Calu3 (cell line): Measurements from ENCODE around the gene SLC35E2B. TPM values are rescaled to one million over a fixed set of nuclear protein-coding genes. Genes with fewer than 3 reads are reported as not detected.
"Not testable (repeated sequence)": the region's sequence is repeated elsewhere in the genome, so short reads cannot be mapped to it uniquely, and the experiment has no call there.

Source experiments
- Bru-seq: library from RNA; stranded (reverse); fragments of 400-500 nt; gene quantifications from one replicate; lab custom pipeline; 2021; lab: Mats Ljungman, UMichigan
- BruChase-seq, 2 experiments: library from RNA; stranded (reverse); fragments of 400-500 nt; gene quantifications; one replicate each; lab custom pipeline; 2021; lab: Mats Ljungman, UMichigan
- BruUV-seq: library from RNA; stranded (reverse); fragments of 400-500 nt; replicated peaks from 2 replicates; lab custom pipeline; 2021; lab: Mats Ljungman, UMichigan
- CTCF ChIA-PET: fragments of 300-600 bp; sonication (Branson Sonifier 250); formaldehyde crosslinking; loops from one replicate; lab custom pipeline; 2022; ENCODE audit warnings: antibody characterized with exemption; lab: Charles Lee
- DNase-seq: peaks from one replicate; pipeline ENCODE4 v3.0.0; 2022
- H3K27ac Mint-ChIP-seq: one replicate; pipeline ENCODE4 v1.8.0; 2022; ENCODE audit warnings: mixed read lengths; ENCODE audit not compliant: unreplicated experiment
- H3K27me3 Mint-ChIP-seq: one replicate; pipeline ENCODE4 v1.8.0; 2022; ENCODE audit warnings: mixed read lengths; ENCODE audit not compliant: unreplicated experiment
- H3K36me3 Mint-ChIP-seq: one replicate; pipeline ENCODE4 v1.8.0; 2022; ENCODE audit warnings: mild to moderate bottlenecking, moderate library complexity, mixed read lengths; ENCODE audit not compliant: insufficient read depth, unreplicated experiment
- H3K4me1 Mint-ChIP-seq: one replicate; pipeline ENCODE4 v1.8.0; 2022; ENCODE audit warnings: mild to moderate bottlenecking, low read depth, mixed read lengths; ENCODE audit not compliant: unreplicated experiment
- H3K4me3 Mint-ChIP-seq: one replicate; pipeline ENCODE4 v1.8.0; 2022; ENCODE audit warnings: mild to moderate bottlenecking, low read depth, moderate library complexity, mixed read lengths; ENCODE audit not compliant: unreplicated experiment
- H3K9me3 Mint-ChIP-seq: one replicate; pipeline ENCODE4 v1.8.0; 2022; ENCODE audit warnings: low read depth, mixed read lengths; ENCODE audit not compliant: unreplicated experiment
- intact Hi-C: fragments of 100-400 bp; cut with micrococcal nuclease; formaldehyde crosslinking; loops from one replicate; pipeline ENCODE4 v1.10.0; 2022; ENCODE audit not compliant: unreplicated experiment
- long read RNA-seq: library from polyadenylated mRNA; stranded (forward); transcript quantifications from one replicate; pipeline ENCODE4 v2.0.0, GENCODE V29; 2022
- total RNA-seq: library from RNA; stranded (reverse); gene quantifications from 2 replicates; pipeline ENCODE4 v1.2.3, GENCODE V29; 2022
- TF ChIP-seq, protein P1 (sequence below): fragments of 200-600 bp; IDR thresholded peaks from one replicate; pipeline ENCODE4 v1.8.0; 2022; ENCODE audit warnings: antibody characterized with exemption; ENCODE audit not compliant: unreplicated experiment

The SLC35E2B gene
- 39.3 and 40.2 TPM in 2 replicates for total RNA-seq
- percentile 59 among the genes with signal in this experiment for Bru-seq, nascent RNA
- BruChase-seq, experiment 1, labeled RNA remaining after a 6-hour chase: percentile 84 among the genes with signal in this experiment
- BruChase-seq, experiment 2, labeled RNA remaining after a 2-hour chase: percentile 80 among the genes with signal in this experiment
- long read RNA-seq, full-length matches to known transcripts: 3 of 13 reads
- long read RNA-seq, partial matches to known transcripts: 2 of 13 reads
- long read RNA-seq, other reads (novel, unspliced or antisense): 8 of 13 reads

DNA sequence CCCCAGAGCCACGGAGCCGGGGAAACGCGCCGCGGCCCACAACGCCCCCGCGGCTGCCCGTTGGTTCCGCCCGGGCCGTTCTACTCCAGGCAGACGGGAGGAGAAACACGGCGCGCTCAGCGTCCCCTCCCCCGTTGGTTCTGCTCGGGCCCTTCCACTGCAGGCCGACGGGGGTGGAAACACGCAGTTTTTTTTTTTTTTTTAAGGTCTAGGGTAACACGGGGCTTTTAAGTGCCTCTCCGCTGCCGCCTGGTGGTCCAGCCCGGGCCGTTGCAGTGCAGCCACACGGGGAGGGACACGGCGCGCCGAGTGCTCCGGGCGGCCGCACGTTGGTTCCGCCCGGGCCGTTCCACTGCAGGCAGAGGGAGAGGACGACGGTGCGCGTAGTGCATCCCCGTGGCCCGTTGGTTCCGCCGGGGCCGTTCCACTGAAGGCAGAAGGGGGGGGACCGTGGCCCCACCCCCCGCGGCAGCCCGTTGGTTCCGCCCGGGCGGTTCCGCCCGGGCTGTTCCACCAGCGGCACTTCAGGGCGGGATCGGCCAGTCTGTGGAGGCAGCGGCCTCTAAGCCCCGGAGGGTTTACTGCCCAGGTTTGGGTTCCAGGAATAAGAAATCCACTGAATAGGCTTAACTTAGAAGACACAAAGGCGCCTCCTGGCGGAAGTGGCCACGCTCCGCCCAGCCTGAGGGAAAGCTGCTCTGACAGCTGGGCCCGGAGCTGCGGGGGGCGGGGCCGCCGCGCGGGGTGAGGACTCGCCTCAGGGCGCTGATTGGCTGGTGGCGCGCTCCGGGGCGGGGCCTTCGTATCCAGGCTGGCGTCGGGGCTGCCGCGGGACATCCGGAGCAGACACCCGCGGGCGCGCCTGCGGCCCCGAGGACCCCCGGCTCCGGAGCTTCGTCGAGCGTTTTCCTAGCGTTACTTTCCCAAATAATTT lies at the start of gene SLC35E2B:
Gene SLC35E2B (minus strand): TSS at position 82 of the 934 bp plus-strand sequence. CDS start 16,096 bp downstream, outside the sequence.
- Mint-ChIP-seq H3K4me3 (peak within 1 kb of the TSS; percentile 65), H3K36me3 (peaks cover 22% of the 10 kb centered on the region)
- H3K9me3 Mint-ChIP-seq, H3K27me3 Mint-ChIP-seq, H3K27ac Mint-ChIP-seq, H3K4me1 Mint-ChIP-seq, intact Hi-C loops, CTCF ChIA-PET: not testable (repeated sequence)
- BruUV-seq: TSS peak; percentile 39
- DNase-seq: peak; percentile 87

DNA sequence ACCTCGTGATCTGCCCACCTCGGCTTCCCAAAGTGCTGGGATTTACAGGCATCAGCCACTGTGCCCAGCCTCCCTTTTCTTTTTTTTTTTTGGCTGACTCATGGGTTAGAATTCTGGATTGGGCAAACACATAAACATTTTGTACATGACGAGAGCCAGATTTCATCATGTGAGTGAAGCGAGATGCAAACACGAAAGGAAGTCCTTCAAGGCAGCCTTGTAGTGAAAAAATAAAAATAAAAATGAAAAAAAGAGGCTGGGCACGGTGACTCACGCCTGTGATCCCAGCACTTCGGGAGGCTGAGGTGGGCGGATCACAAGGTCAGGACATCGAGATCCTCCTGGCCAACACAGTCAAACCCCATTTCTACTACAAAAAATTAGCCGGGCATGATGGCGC lies 48.4 kb upstream of the SLC35E2B start:
- intact Hi-C loops, H3K27me3 Mint-ChIP-seq, H3K4me1 Mint-ChIP-seq, H3K4me3 Mint-ChIP-seq, CTCF ChIA-PET, H3K9me3 Mint-ChIP-seq, DNase-seq, H3K27ac Mint-ChIP-seq, BruUV-seq: not testable (repeated sequence)
- peaks cover 12% of the 10 kb centered on the region for H3K36me3 Mint-ChIP-seq

DNA sequence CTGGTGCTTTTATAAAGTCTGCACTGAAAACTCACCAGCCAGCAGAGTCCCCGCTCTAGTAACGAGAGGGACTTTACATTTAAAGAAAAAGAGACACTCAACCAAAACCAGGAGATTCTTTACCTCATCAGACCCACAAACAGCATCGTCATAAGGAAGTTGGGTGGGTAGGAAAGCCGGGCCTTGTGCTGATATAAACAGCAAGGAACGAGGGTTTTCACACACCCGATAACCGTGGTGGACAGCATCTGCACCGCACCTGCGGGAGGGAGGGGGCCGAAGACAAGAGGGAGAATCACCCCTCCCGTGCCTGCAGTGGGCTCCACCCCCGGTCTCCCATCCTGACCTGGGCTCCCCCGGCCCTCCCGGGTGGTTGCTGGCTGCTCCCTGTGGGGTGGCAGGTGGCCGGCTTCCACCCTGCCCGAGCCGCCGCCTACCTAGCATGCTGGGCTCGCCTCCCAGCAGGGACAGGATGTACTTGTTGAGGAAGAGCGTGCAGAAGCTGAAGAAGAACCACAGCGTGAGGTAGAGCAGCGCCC lies 46.3 kb upstream of the SLC35E2B start:
- H3K9me3 Mint-ChIP-seq, CTCF ChIA-PET, H3K4me3 Mint-ChIP-seq, BruUV-seq, intact Hi-C loops, H3K4me1 Mint-ChIP-seq, H3K27me3 Mint-ChIP-seq, H3K27ac Mint-ChIP-seq, DNase-seq: not testable (repeated sequence)
- H3K36me3 Mint-ChIP-seq: peaks cover 12% of the 10 kb centered on the region

DNA sequence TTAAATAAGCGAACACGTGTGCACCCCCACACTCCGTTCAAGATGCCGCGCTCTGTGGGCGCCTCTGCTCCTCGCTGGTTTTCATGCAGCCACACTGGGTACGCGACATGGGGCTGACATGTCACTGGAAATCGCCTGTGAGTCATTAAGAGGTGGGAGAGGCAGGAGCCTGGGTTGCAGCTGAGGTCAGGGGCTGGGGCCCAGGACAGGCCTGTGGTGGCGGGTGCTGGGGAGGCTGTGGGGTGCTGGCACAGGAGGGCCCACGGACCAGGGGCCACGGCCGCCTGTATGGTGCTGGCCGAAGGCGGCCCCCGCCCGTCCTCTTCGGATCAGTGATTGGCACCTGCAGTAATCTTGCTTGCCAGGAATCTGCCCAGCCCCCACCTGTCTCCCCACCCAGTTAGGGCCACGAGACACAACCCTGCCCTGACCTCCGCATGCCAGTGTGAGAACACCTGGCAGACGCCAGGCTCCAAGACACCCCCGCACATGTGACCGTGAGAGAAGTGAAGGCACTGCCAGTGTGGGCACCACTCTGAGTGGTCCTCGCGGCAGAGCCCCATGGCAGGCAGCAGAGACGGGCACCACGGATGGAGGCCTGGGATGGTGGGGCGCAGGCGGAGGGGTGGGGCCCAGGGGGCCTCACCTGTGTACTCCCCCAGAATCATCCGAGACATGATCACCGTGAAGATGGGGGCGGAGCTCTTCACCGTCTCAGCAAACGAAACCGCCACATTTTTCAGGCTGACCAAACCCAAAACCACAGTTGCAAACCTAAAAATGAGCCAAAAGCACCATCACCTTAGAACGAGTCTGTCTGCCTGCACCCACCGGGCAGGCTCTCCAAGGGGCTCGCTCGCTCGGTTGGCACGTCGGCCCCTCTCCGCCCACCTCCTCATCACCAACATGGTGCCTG lies 45.3 kb upstream of the SLC35E2B start:
- CTCF ChIA-PET, H3K4me1 Mint-ChIP-seq, H3K27me3 Mint-ChIP-seq, H3K9me3 Mint-ChIP-seq, intact Hi-C loops, DNase-seq, H3K27ac Mint-ChIP-seq, BruUV-seq, H3K4me3 Mint-ChIP-seq: not testable (repeated sequence)
- H3K36me3 Mint-ChIP-seq: peaks cover 12% of the 10 kb centered on the region

DNA sequence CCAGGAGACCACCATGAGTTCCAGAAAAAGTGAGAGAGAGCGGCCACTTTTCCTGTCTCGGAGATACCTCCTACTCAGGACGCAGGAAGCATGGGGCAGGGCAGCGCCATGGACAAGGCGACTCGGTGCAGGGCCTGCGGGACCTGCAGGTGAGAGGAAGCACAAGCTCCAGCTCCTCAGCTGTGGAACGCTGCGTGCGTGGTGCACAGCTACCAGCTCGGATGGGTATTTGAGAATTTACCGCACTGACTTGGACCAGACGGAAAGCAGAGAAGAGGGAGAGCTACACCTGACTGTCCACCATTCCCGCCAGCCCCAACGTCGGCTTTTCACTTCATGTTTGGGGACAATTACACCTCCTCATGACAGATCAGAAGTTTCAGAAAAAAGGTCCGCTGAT lies 39.8 kb upstream of the SLC35E2B start:
- Mint-ChIP-seq H3K27me3 (no peaks in the 10 kb centered on the region), H3K9me3 (no peaks in the 10 kb centered on the region), H3K27ac (no peak overlapping the region), H3K4me1 (no peaks in the 10 kb centered on the region), H3K36me3 (peaks cover 16% of the 10 kb centered on the region), H3K4me3 (no peak overlapping the region)
- no TSS peak for BruUV-seq
- TF ChIP-seq, protein P1, sequence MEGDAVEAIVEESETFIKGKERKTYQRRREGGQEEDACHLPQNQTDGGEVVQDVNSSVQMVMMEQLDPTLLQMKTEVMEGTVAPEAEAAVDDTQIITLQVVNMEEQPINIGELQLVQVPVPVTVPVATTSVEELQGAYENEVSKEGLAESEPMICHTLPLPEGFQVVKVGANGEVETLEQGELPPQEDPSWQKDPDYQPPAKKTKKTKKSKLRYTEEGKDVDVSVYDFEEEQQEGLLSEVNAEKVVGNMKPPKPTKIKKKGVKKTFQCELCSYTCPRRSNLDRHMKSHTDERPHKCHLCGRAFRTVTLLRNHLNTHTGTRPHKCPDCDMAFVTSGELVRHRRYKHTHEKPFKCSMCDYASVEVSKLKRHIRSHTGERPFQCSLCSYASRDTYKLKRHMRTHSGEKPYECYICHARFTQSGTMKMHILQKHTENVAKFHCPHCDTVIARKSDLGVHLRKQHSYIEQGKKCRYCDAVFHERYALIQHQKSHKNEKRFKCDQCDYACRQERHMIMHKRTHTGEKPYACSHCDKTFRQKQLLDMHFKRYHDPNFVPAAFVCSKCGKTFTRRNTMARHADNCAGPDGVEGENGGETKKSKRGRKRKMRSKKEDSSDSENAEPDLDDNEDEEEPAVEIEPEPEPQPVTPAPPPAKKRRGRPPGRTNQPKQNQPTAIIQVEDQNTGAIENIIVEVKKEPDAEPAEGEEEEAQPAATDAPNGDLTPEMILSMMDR: no peak
- no peak for DNase-seq
- intact Hi-C loops: no loop called here
- CTCF ChIA-PET: no interaction called here
